BJ (cell line): ENCODE results near the gene MPZL3. TPM values are rescaled to one million over a fixed set of nuclear protein-coding genes. Genes with fewer than 3 reads are reported as not detected.
A peak's percentile ranks its signal among the peaks of the same experiment; 100 is the strongest.
"Not testable (repeated sequence)": the region's sequence is repeated elsewhere in the genome, so short reads cannot be mapped to it uniquely, and the experiment has no call there.

Source experiments
- CTCF ChIA-PET: fragments of 350-600 bp; formaldehyde crosslinking; extraction: SDS; loops from one replicate; lab custom pipeline; 2021; ENCODE audit warnings: antibody characterized with exemption, inconsistent platforms; lab: Yijun Ruan, JAX
- POLR2A ChIA-PET: fragments of 300-600 bp; sonication (Branson Sonifier 250); formaldehyde crosslinking; extraction: SDS; loops from one replicate; lab custom pipeline; 2021; ENCODE audit warnings: antibody characterized with exemption; lab: Charles Lee
- DNase-seq: peaks from one replicate; pipeline ENCODE4 v3.0.0-alpha.2; 2011; ENCODE audit warnings: low read depth
- H3K27me3 ChIP-seq: 2 replicates; pipeline ENCODE4 v1.6.0; 2011; ENCODE audit warnings: low read length; ENCODE audit not compliant: control insufficient read depth, insufficient read depth
- H3K36me3 ChIP-seq: 2 replicates; pipeline ENCODE4 v1.5.1; 2011; ENCODE audit warnings: low read length; ENCODE audit not compliant: control insufficient read depth, insufficient read depth
- H3K4me3 ChIP-seq: 2 replicates; pipeline ENCODE4 v1.5.1; 2011; ENCODE audit warnings: low read depth, mild to moderate bottlenecking, control low read depth, low read length
- polyA plus RNA-seq: library from polyadenylated mRNA; depleted of rRNA; stranded (reverse); fragments of >200 nt; gene quantifications from 2 replicates; pipeline ENCODE4 v1.2.3, GENCODE V29; 2011
- TF ChIP-seq, protein P1 (sequence below): IDR thresholded peaks from 2 replicates; pipeline ENCODE4 v1.5.1; 2011; ENCODE audit warnings: low read depth, mild to moderate bottlenecking, control low read depth, inconsistent platforms, low read length, moderate library complexity; ENCODE audit not compliant: insufficient read depth

Gene MPZL3
- polyA plus RNA-seq, 1 experiment: 0.39 TPM

DNA sequence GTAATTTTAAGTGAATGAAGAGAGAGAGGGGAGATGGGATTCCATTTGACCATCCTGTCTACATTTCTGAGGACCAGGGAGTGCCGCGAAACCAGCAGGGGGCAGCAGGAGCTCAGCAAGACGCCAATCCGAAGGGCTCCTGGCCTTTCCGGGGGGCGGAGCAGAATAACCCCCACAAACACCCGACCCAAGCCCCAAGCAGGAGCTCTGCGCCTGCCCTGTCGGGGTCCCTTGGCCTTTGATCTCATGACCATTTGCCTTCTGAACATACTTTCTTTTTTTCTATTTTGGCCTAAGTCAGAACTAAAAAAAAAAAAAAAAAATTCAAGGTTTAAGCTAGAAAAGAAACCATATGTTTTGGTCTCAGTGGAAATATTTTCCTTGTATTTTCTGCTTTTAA, 53.8 kb downstream of the MPZL3 start:
- DNase-seq: no peak
- TF ChIP-seq, protein P1, sequence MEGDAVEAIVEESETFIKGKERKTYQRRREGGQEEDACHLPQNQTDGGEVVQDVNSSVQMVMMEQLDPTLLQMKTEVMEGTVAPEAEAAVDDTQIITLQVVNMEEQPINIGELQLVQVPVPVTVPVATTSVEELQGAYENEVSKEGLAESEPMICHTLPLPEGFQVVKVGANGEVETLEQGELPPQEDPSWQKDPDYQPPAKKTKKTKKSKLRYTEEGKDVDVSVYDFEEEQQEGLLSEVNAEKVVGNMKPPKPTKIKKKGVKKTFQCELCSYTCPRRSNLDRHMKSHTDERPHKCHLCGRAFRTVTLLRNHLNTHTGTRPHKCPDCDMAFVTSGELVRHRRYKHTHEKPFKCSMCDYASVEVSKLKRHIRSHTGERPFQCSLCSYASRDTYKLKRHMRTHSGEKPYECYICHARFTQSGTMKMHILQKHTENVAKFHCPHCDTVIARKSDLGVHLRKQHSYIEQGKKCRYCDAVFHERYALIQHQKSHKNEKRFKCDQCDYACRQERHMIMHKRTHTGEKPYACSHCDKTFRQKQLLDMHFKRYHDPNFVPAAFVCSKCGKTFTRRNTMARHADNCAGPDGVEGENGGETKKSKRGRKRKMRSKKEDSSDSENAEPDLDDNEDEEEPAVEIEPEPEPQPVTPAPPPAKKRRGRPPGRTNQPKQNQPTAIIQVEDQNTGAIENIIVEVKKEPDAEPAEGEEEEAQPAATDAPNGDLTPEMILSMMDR: peak; percentile 91
- no peaks in the 10 kb centered on the region for H3K36me3 ChIP-seq
- ChIA-PET CTCF (interaction anchor here (0.7 to 1.8 kb wide), 31 partner anchors 9 to 290 kb away, joined by 3 to 13 read pairs (median 4); no protein-coding TSS in a partner anchor), POLR2A (no interaction called here)
- peaks cover 8% of the 10 kb centered on the region for H3K27me3 ChIP-seq
- no peak overlapping the region for H3K4me3 ChIP-seq

- CTCF ChIA-PET: interaction anchor here (0.6 to 2.7 kb wide), 5 partner anchors 23 to 167 kb away, joined by 3 to 12 read pairs (median 3); no protein-coding TSS in a partner anchor
- peak; percentile 14 for DNase-seq
- POLR2A ChIA-PET: no interaction called here
- Histone ChIP-seq H3K27me3 (peaks cover 2% of the 10 kb centered on the region; the same call in 1 of the 2 replicates), H3K4me3 (no peak overlapping the region), H3K36me3 (no peaks in the 10 kb centered on the region)
- TF ChIP-seq, protein P1: no peak
These were observed 57.1 kb downstream of the MPZL3 start for GRCh38 chr11:118194835-118195627.

DNA sequence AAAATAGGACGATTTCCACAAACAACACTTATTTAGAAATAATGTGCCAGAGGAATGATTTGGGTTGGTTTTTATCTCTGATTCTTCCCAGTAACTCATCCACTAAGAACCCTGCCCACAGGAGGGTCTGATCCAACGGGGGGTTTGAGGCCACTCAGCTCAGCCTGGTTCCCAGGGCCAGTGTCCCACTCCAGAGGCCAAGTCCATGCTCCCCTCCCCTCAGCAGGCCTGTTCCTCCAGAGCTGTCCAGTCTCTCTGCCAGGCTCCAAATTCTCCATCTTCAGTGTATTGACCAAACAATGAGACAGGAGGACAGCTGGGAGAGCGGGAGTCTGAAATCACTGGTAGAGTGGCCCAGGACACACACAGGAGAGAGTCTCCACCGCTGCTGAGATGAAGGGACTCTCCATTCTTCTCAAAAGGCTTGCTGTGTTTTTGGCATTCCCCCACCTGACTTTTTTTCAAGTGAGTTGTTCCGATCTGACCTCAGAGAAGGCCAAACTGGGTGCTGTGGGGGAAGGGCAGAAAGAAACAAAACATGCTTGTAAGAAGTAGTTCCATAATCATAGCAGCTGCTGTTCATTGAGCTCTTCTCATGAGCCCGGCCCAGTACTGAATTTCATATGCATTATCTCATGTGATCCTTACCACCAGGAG, 58.1 kb downstream of the MPZL3 start:
- CTCF ChIA-PET: interaction anchor here (0.7 to 2.7 kb wide), 4 partner anchors 20 to 49 kb away, joined by 3 to 12 read pairs (median 3); no protein-coding TSS in a partner anchor
- Histone ChIP-seq H3K4me3 (no peak overlapping the region), H3K27me3 (peaks cover 2% of the 10 kb centered on the region; the same call in 1 of the 2 replicates), H3K36me3 (no peaks in the 10 kb centered on the region)
- POLR2A ChIA-PET: no interaction called here
- TF ChIP-seq, protein P1: no peak
- DNase-seq: no peak

DNA sequence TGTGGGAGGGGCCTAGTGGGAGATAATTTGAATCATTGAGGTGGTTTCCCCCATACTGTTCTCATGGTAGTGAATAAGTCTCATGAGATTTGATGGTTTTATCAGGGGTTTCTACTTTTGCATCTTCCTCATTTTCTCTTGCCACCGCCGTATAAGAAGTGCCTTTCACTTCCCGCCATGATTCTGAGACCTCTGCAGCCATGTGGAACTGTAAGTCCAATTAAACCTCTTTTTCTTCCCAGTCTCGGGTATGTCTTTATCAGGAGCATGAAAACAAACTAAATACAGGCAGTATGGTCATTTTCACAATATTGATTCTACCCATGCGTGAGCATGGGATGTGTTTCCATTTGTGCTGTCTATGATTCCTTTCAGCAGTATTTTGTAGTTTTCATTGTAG, 59.3 kb downstream of the MPZL3 start:
- CTCF ChIA-PET: interaction anchor here (2.7 kb wide), 1 partner anchor 21 kb away, joined by 12 read pairs; no protein-coding TSS in a partner anchor
- POLR2A ChIA-PET, H3K36me3 ChIP-seq: not testable (repeated sequence)

DNA sequence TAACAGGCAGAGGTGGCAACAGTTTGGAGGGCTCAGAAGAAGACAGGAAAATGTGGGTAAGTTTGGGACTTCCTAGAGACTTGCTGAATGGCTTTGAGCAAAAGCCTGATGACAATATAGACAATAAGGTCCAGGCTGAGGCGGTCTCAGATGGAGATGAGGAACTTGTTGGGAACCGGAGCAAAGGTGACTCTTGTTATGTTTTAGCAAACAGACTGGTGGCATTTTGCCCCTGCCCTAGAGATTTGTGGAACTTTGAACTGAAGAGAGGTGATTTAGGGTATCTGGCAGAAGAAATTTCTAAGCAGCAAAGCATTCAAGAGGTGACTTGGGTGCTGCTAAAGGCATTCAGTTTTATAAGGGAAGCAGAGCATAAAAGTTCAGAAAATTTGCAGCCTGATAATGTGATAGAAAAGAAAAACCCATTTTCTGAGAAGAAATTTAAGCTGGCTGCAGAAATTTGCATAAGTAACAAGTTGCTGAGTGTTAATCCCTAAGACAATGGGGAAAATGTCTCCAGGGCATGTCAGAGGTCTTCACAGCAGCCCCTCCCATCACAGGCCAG, 61.1 kb downstream of the MPZL3 start:
- DNase-seq, H3K4me3 ChIP-seq, POLR2A ChIA-PET, H3K36me3 ChIP-seq, H3K27me3 ChIP-seq, CTCF ChIA-PET: not testable (repeated sequence)

More for the DNA sequence above, 59.3 kb downstream of the MPZL3 start:
- not testable (repeated sequence) for H3K27me3 ChIP-seq, H3K4me3 ChIP-seq, DNase-seq
